Measurements from ENCODE around the gene KCNJ13.

- TF ChIP-seq EZH2 (IDR thresholded peaks at IDR 0.05): no peak
- TF ChIP-seq, protein P1, sequence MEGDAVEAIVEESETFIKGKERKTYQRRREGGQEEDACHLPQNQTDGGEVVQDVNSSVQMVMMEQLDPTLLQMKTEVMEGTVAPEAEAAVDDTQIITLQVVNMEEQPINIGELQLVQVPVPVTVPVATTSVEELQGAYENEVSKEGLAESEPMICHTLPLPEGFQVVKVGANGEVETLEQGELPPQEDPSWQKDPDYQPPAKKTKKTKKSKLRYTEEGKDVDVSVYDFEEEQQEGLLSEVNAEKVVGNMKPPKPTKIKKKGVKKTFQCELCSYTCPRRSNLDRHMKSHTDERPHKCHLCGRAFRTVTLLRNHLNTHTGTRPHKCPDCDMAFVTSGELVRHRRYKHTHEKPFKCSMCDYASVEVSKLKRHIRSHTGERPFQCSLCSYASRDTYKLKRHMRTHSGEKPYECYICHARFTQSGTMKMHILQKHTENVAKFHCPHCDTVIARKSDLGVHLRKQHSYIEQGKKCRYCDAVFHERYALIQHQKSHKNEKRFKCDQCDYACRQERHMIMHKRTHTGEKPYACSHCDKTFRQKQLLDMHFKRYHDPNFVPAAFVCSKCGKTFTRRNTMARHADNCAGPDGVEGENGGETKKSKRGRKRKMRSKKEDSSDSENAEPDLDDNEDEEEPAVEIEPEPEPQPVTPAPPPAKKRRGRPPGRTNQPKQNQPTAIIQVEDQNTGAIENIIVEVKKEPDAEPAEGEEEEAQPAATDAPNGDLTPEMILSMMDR (IDR thresholded peaks at IDR 0.05): no peak
- no peak for TF ChIP-seq EZH2phosphoT487 (IDR thresholded peaks at IDR 0.05)
Observed at GRCh38 chr2:232794981-232795380, 18.6 kb upstream of the KCNJ13 start.
